T-cell (primary cell): Measurements from ENCODE around the gene FGG. TPM values are rescaled to one million over a fixed set of nuclear protein-coding genes. Genes with fewer than 3 reads are reported as not detected.
A peak's percentile ranks its signal among the peaks of the same experiment; 100 is the strongest.

Experiments used
- ATAC-seq, 4 experiments: fragments of 200-7000 bp in 3 of 4; fragments of 150-1000 bp in 1 of 4; cut with Tn5 transposase; replicated peaks in 1 of 4; 1 replicate in 3 of 4; 2 replicates in 1 of 4; pipeline ENCODE4 v1.10.0; 2021; ENCODE audit warnings: moderate library complexity in 3 of 4, mild to moderate bottlenecking in 2 of 4, moderate number of reproducible peaks in 1 of 4
- CTCF ChIA-PET, 2 donors: fragments of 300-600 bp; sonication (Branson Sonifier 250); formaldehyde crosslinking; loops; one replicate each; lab custom pipeline; 2022; ENCODE audit warnings: antibody characterized with exemption in 2 of 2; lab: Charles Lee
- POLR2A ChIA-PET, 2 donors: fragments of 300-600 bp; sonication (Branson Sonifier 250); formaldehyde crosslinking; loops; one replicate each; lab custom pipeline; 2022; ENCODE audit warnings: antibody characterized with exemption in 2 of 2; lab: Charles Lee
- DNase-seq, 35 experiments: peaks; one replicate each; pipeline versions ENCODE4 v3.0.0 to v3.0.0-alpha.2; 2013 to 2023
- H3K27ac ChIP-seq: one replicate; pipeline ENCODE4 v1.5.1; 2013; ENCODE audit warnings: low read length
- H3K27me3 ChIP-seq, 2 experiments: replicated peaks in 1 of 2; 1 replicate in 1 of 2; 2 replicates in 1 of 2; pipeline versions ENCODE4 v1.6.1 to v1.7.0; 2013; ENCODE audit warnings: low read length in 1 of 2, mixed read lengths in 1 of 2; ENCODE audit not compliant: control insufficient read depth in 2 of 2, insufficient read depth in 2 of 2; ENCODE audit errors: extremely low read depth in 1 of 2
- H3K36me3 ChIP-seq, 2 donors: 1 replicate in 1 of 2; 2 replicates in 1 of 2; pipeline versions ENCODE4 v1.6.1 to v1.7.0; 2013; ENCODE audit warnings: low read length in 1 of 2; ENCODE audit not compliant: control insufficient read depth in 2 of 2, insufficient read depth in 1 of 2; ENCODE audit errors: extremely low read depth in 1 of 2
- H3K4me1 ChIP-seq, 2 experiments: 1 replicate in 1 of 2; 2 replicates in 1 of 2; pipeline versions ENCODE4 v1.6.1 to v1.7.0; 2013; ENCODE audit warnings: low read length in 2 of 2, mixed read lengths in 1 of 2; ENCODE audit not compliant: insufficient read depth in 2 of 2, control insufficient read depth in 1 of 2; ENCODE audit errors: extremely low read depth in 1 of 2
- H3K4me3 ChIP-seq, 2 donors: 1 replicate in 1 of 2; 2 replicates in 1 of 2; pipeline versions ENCODE4 v1.5.1 to v1.7.0; 2013; ENCODE audit warnings: mild to moderate bottlenecking in 2 of 2, low read length in 1 of 2, moderate library complexity in 1 of 2; ENCODE audit not compliant: control insufficient read depth in 1 of 2; ENCODE audit errors: extremely low read depth in 1 of 2
- H3K9me3 ChIP-seq: 2 replicates; pipeline ENCODE4 v1.7.0; 2013
- H3K27ac Mint-ChIP-seq, 2 donors: one replicate each; pipeline ENCODE4 v1.8.0; 2020 to 2021; ENCODE audit warnings: mild to moderate bottlenecking in 2 of 2, mixed read lengths in 2 of 2
- H3K27me3 Mint-ChIP-seq, 2 donors: one replicate each; pipeline ENCODE4 v1.8.0; 2021 to 2022; ENCODE audit warnings: mixed read lengths in 2 of 2
- H3K36me3 Mint-ChIP-seq: one replicate; pipeline ENCODE4 v1.8.0; 2021; ENCODE audit warnings: mixed read lengths
- H3K4me1 Mint-ChIP-seq, 3 donors: one replicate each; pipeline ENCODE4 v1.8.0; 2020 to 2022; ENCODE audit warnings: mixed read lengths in 3 of 3, mild to moderate bottlenecking in 1 of 3
- H3K4me3 Mint-ChIP-seq, 3 donors: one replicate each; pipeline ENCODE4 v1.8.0; 2020 to 2022; ENCODE audit warnings: mild to moderate bottlenecking in 3 of 3, mixed read lengths in 3 of 3, moderate library complexity in 3 of 3
- H3K9me3 Mint-ChIP-seq, 3 donors: one replicate each; pipeline ENCODE4 v1.8.0; 2020 to 2022; ENCODE audit warnings: mixed read lengths in 3 of 3
- WGBS: methylation state at CpG from one replicate; pipeline ENCODE4 v1.1.5; 2013; ENCODE audit warnings: missing lambda C conversion rate; ENCODE audit not compliant: insufficient coverage; 5-methylcytosine and 5-hydroxymethylcytosine counted together
- total RNA-seq, 35 experiments: library from RNA in 6 of 35; stranded (reverse) in 6 of 35; fragments of 120-200 nt in 1 of 35; gene quantifications; one replicate each; pipeline versions ENCODE4 v1.2.1 to v1.2.4 and lab custom pipeline; 2013 to 2026

FGG gene
- total RNA-seq, 5 donors from 2014 or later (not counting 1 experiment from before 2014, with no cell fraction given) = 1.7 to 4.9 (median 3.6) TPM; not detected in 2

DNA sequence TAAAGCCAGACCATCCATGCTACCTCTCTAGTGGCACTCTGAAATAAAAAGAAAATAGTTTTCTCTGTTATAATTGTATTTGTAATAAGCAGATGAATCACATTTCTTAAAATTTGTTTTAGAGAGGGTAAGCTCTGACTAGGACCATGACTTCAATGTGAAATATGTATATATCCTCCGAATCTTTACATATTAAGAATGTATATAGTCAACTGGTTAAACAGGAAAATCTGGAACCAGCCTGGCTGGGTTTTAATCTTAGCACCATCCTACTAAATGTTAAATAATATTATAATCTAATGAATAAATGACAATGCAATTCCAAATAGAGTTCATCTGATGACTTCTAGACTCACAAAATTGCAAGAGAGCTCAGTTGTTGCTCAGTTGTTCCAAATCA lies 48.1 kb downstream of the FGG start:
- Histone ChIP-seq H3K9me3 (no peaks in the 10 kb centered on the region), H3K36me3 (no peaks in the 10 kb centered on the region), H3K27ac (no peak overlapping the region), H3K4me1 (no peaks in the 10 kb centered on the region), H3K27me3 (no peaks in the 10 kb centered on the region), H3K4me3 (no peak overlapping the region)
- ChIA-PET POLR2A (no interaction called here), CTCF (interaction anchor here in 1 of 2 donors (0.6 kb wide), 2 partner anchors 12 to 58 kb away, joined by 3 to 5 read pairs; no protein-coding TSS in a partner anchor)
- peaks cover 0 to 9% of the 10 kb centered on the region in 2 donors for H3K27me3 Mint-ChIP-seq
- no peak for ATAC-seq
- no peaks in the 10 kb centered on the region for H3K4me1 Mint-ChIP-seq
- H3K36me3 Mint-ChIP-seq = no peaks in the 10 kb centered on the region
- no peak for DNase-seq
- no CpG with 5 or more reads among the region's 1 CpG for WGBS
- H3K4me3 Mint-ChIP-seq = no peak overlapping the region
- H3K9me3 Mint-ChIP-seq = no peaks in the 10 kb centered on the region
- H3K27ac Mint-ChIP-seq = no peak overlapping the region

DNA sequence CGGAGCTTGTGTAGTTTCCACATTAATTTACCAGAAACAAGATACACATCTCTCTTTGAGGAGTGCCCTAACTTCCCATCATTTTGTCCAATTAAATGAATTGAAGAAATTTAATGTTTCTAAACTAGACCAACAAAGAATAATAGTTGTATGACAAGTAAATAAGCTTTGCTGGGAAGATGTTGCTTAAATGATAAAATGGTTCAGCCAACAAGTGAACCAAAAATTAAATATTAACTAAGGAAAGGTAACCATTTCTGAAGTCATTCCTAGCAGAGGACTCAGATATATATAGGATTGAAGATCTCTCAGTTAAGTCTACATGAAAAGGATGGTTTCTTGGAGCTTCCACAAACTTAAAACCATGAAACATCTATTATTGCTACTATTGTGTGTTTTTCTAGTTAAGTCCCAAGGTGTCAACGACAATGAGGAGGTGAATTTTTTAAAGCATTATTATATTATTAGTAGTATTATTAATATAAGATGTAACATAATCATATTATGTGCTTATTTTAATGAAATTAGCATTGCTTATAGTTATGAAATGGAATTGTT lies 49.7 kb downstream of the FGG start, which contains the start of gene FGB:
Gene FGB, plus strand, starts transcription at position 315 of the 558 bp plus-strand sequence. Its CDS starts 8 bp downstream, at position 323.
- H3K27me3 Mint-ChIP-seq = peaks cover 2 to 13% of the 10 kb centered on the region in 2 donors
- ChIA-PET POLR2A (no interaction called here), CTCF (interaction anchor here (0.6 to 1.3 kb wide), 5 partner anchors 9 to 59 kb away, joined by 3 to 5 read pairs (median 3); no protein-coding TSS in a partner anchor)
- WGBS = no CpG with 5 or more reads among the region's 2 CpGs
- no peaks in the 10 kb centered on the region for H3K9me3 Mint-ChIP-seq
- no peak within 1 kb of the TSS for H3K27ac ChIP-seq
- H3K4me3 ChIP-seq = no peak within 1 kb of the TSS
- no peaks in the 10 kb centered on the region for H3K9me3 ChIP-seq
- H3K36me3 ChIP-seq = no peaks in the 10 kb centered on the region
- no peak for ATAC-seq
- no peak within 1 kb of the TSS for H3K4me3 Mint-ChIP-seq
- H3K4me1 Mint-ChIP-seq = no peaks in the 10 kb centered on the region
- no peaks in the 10 kb centered on the region for H3K36me3 Mint-ChIP-seq
- H3K27me3 ChIP-seq = peaks cover 0 to 2% of the 10 kb centered on the region in 2 experiments
- H3K27ac Mint-ChIP-seq = no peak within 1 kb of the TSS
- no peak for DNase-seq
- H3K4me1 ChIP-seq = no peaks in the 10 kb centered on the region

DNA sequence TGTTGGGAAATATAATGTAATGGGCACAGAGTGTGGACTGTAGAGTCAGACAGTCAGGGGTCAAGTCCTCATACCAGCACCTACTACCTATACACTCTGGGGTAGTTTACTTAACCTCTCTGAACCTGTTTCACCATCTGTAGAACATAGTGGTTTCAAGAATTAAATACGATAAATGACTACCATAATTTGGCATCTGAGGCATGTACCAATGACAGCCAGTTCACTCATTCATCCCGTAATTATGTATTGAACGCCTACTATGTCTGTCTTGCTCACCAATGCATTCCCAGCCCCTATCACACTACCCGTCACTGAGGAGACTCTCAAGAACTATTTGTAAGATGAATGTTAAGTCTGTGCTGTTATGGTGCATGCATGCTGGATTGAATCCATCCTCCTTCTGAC lies 51.6 kb downstream of the FGG start:
- ChIA-PET POLR2A (no interaction called here), CTCF (interaction anchor here in 1 of 2 donors (1.1 kb wide), 1 partner anchor 13 kb away, joined by 3 read pairs; no protein-coding TSS in a partner anchor)
- Histone ChIP-seq H3K27ac (no peak overlapping the region), H3K27me3 (peaks cover 0 to 2% of the 10 kb centered on the region in 2 experiments), H3K4me1 (no peaks in the 10 kb centered on the region), H3K4me3 (no peak overlapping the region), H3K9me3 (no peaks in the 10 kb centered on the region), H3K36me3 (no peaks in the 10 kb centered on the region)
- Mint-ChIP-seq H3K9me3 (no peaks in the 10 kb centered on the region), H3K27ac (no peak overlapping the region), H3K36me3 (no peaks in the 10 kb centered on the region), H3K4me3 (no peak overlapping the region), H3K4me1 (no peaks in the 10 kb centered on the region), H3K27me3 (peaks cover 2 to 17% of the 10 kb centered on the region in 2 donors)
- WGBS = no CpG with 5 or more reads among the region's 4 CpGs
- no peak for DNase-seq
- no peak for ATAC-seq

DNA sequence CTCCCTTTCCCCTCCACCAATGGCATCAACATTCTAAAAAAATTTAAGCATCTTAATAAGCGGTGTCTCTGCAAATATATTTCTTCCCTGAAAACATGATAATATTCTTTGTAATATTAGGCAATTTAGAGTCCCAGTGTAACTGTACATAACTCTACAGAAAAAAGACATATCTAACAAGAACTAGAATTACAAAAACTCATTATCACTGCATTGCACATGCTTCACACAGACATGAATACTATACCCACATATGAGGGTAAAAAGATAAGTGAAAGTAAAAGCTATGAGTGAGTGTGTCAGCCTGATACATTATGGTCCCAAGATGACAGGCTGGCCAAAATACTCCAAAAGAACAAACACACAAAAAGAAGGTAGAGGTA lies 52.0 kb downstream of the FGG start:
- POLR2A ChIA-PET = no interaction called here
- Mint-ChIP-seq H3K9me3 (no peaks in the 10 kb centered on the region), H3K4me3 (no peak overlapping the region), H3K27ac (no peak overlapping the region), H3K27me3 (peaks cover 2 to 17% of the 10 kb centered on the region in 2 donors), H3K36me3 (no peaks in the 10 kb centered on the region), H3K4me1 (no peaks in the 10 kb centered on the region)
- CTCF ChIA-PET = interaction anchor here in 1 of 2 donors (1.1 kb wide), 1 partner anchor 14 kb away, joined by 3 read pairs; no protein-coding TSS in a partner anchor
- DNase-seq = no peak
- Histone ChIP-seq H3K36me3 (no peaks in the 10 kb centered on the region), H3K27ac (no peak overlapping the region), H3K27me3 (peaks cover 0 to 2% of the 10 kb centered on the region in 2 experiments), H3K4me1 (no peaks in the 10 kb centered on the region), H3K9me3 (no peaks in the 10 kb centered on the region), H3K4me3 (no peak overlapping the region)
- WGBS = no CpG with 5 or more reads among the region's 1 CpG
- no peak for ATAC-seq

DNA sequence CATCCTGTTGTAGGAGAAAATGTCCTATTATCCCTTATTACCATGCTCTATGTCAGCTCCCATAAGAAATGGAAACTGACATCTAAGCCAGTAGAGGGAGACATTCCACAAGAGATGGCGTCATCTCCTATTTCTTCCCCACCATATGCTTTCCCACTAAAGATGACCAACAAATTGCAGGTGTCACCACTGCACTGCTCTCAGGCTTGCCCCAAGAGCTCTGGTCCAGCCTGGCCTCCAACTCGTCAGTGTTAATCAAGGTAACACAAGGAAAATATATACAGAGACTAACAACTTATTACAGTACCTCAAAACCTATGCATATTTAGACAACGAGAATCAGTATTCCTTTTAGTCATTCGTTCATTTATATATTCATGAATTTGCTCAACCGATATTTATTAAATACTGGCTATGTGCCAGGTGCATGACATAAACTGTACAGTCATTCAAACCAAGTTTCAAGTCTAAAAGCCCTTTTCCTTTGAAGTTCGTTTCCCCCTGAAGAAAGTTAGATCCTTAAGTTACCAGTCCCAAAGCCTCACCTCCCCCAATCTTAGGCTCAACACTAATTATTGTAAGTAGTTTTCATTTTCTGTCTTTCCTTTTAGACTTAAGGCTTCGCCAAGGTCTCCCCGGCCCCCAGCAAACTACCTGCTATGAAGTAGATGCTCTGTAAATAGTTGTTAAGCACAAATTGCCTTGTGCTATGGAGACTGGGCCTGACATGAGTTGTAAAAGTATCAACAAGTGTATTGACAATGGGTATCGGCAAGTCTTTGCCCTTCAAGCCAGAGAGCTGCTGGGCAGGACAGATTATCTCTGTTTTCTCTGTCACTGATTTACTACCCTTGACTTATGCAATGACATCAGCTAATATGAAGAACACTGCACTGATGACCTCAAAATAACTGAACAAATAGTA lies 52.7 kb downstream of the FGG start:
- H3K9me3 Mint-ChIP-seq = no peaks in the 10 kb centered on the region
- no peaks in the 10 kb centered on the region for H3K36me3 Mint-ChIP-seq
- Histone ChIP-seq H3K4me1 (no peaks in the 10 kb centered on the region), H3K9me3 (no peaks in the 10 kb centered on the region), H3K27ac (no peak overlapping the region), H3K4me3 (no peak overlapping the region), H3K27me3 (peaks cover 0 to 2% of the 10 kb centered on the region in 2 experiments), H3K36me3 (no peaks in the 10 kb centered on the region)
- DNase-seq (peak in 1 of 35 experiments; percentile 29), ATAC-seq (no peak)
- H3K27me3 Mint-ChIP-seq = peaks cover 2 to 17% of the 10 kb centered on the region in 2 donors
- ChIA-PET CTCF (interaction anchor here (0.6 to 1.4 kb wide), 9 partner anchors 10 to 811 kb away, joined by 3 to 11 read pairs (median 4); partner anchors contain the start of gene PLRG1 (in 1 of the 2)), POLR2A (interaction anchor here in 1 of 2 donors (0.8 kb wide), 1 partner anchor 11 kb away, joined by 17 read pairs; no protein-coding TSS in a partner anchor)
- WGBS = 64% methylated on average over 4 of the region's 9 CpGs
- no peak overlapping the region for H3K27ac Mint-ChIP-seq
- no peaks in the 10 kb centered on the region for H3K4me1 Mint-ChIP-seq
- H3K4me3 Mint-ChIP-seq = no peak overlapping the region

DNA sequence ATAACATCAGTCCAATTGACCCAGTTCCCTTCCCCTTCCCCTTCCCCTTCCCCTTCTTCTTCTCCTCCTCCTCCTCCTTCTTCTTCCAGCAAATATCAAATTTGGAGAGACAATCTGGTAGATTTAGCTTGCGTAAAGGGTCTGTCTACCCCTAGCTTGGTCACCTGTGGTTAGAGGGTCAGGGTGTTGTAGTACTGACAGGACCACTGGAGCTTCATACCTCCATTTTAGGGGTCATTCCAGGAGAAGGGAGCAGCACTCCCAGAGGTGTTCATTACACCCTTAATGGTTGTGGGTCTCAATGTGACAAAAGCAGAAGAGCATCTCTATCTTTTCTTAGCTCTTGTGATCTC lies 53.3 kb downstream of the FGG start:
- POLR2A ChIA-PET = interaction anchor here in 1 of 2 donors (0.8 kb wide), 1 partner anchor 10 kb away, joined by 17 read pairs; no protein-coding TSS in a partner anchor
- Mint-ChIP-seq H3K9me3 (no peaks in the 10 kb centered on the region), H3K4me1 (no peaks in the 10 kb centered on the region), H3K4me3 (no peak overlapping the region), H3K36me3 (no peaks in the 10 kb centered on the region), H3K27ac (no peak overlapping the region), H3K27me3 (peaks cover 2 to 17% of the 10 kb centered on the region in 2 donors)
- no peaks in the 10 kb centered on the region for H3K4me1 ChIP-seq
- WGBS = no CpG with 5 or more reads among the region's 1 CpG
- CTCF ChIA-PET = interaction anchor here (0.6 to 1.4 kb wide), 9 partner anchors 9 to 812 kb away, joined by 3 to 11 read pairs (median 4); partner anchors contain the start of gene PLRG1 (in 2 of the 2)
- peaks cover 0 to 2% of the 10 kb centered on the region in 2 experiments for H3K27me3 ChIP-seq
- H3K4me3 ChIP-seq = no peak overlapping the region
- no peak for DNase-seq
- H3K9me3 ChIP-seq = no peaks in the 10 kb centered on the region
- H3K27ac ChIP-seq = no peak overlapping the region
- no peak for ATAC-seq
- H3K36me3 ChIP-seq = no peaks in the 10 kb centered on the region
